CD4-positive, alpha-beta memory T cell (primary cell): ENCODE data around the gene PPM1H. TPM values are rescaled to one million over a fixed set of nuclear protein-coding genes. Genes with fewer than 3 reads are reported as not detected.
"Not testable (repeated sequence)": the region's sequence is repeated elsewhere in the genome, so short reads cannot be mapped to it uniquely, and the experiment has no call there.

Source experiments
- CTCF ChIA-PET: fragments of 350-600 bp; sonication (Branson Sonifier 250); formaldehyde crosslinking; loops from one replicate; lab custom pipeline; 2021; ENCODE audit warnings: inconsistent platforms; ENCODE audit not compliant: partially characterized antibody; lab: Charles Lee
- POLR2A ChIA-PET: fragments of 350-600 bp; sonication (Branson Sonifier 250); formaldehyde crosslinking; loops from one replicate; lab custom pipeline; 2021; ENCODE audit not compliant: partially characterized antibody; lab: Charles Lee
- DNase-seq, 5 donors: peaks; one replicate each; pipeline versions ENCODE4 v3.0.0 to v3.0.0-alpha.2; 2020 to 2022; ENCODE audit warnings: mixed read lengths in 1 of 5
- H3K27ac ChIP-seq: one replicate; pipeline ENCODE4 v1.7.0; 2013; ENCODE audit warnings: low read depth, low read length
- H3K27me3 ChIP-seq: 2 replicates; pipeline ENCODE4 v1.7.0; 2013; ENCODE audit warnings: mild to moderate bottlenecking, low read length, moderate library complexity; ENCODE audit not compliant: insufficient read depth
- H3K36me3 ChIP-seq: 2 replicates; pipeline ENCODE4 v1.7.0; 2013; ENCODE audit warnings: mild to moderate bottlenecking, low read length, moderate library complexity; ENCODE audit not compliant: insufficient read depth
- H3K4me1 ChIP-seq: 2 replicates; pipeline ENCODE4 v1.7.0; 2013; ENCODE audit warnings: mild to moderate bottlenecking, low read length, moderate library complexity; ENCODE audit not compliant: insufficient read depth
- H3K4me3 ChIP-seq, 2 donors: one replicate each; pipeline ENCODE4 v1.7.0; 2013; ENCODE audit warnings: low read length in 2 of 2, mild to moderate bottlenecking in 1 of 2
- H3K9me3 ChIP-seq, 2 donors: one replicate each; pipeline ENCODE4 v1.7.0; 2013; ENCODE audit warnings: low read length in 2 of 2, control low read depth in 1 of 2; ENCODE audit not compliant: control insufficient read depth in 1 of 2
- H3K27ac Mint-ChIP-seq, 7 donors: one replicate each; pipeline ENCODE4 v1.8.0; 2020 to 2021; ENCODE audit warnings: mixed read lengths in 7 of 7, mild to moderate bottlenecking in 6 of 7, inconsistent platforms in 3 of 7, moderate library complexity in 3 of 7
- H3K27me3 Mint-ChIP-seq, 2 donors: one replicate each; pipeline ENCODE4 v1.8.0; 2020 to 2021; ENCODE audit warnings: mixed read lengths in 2 of 2
- H3K36me3 Mint-ChIP-seq, 2 donors: one replicate each; pipeline ENCODE4 v1.8.0; 2020 to 2021; ENCODE audit warnings: mixed read lengths in 2 of 2, inconsistent platforms in 1 of 2, mild to moderate bottlenecking in 1 of 2
- H3K4me1 Mint-ChIP-seq, 4 donors: one replicate each; pipeline ENCODE4 v1.8.0; 2020 to 2021; ENCODE audit warnings: mixed read lengths in 4 of 4, mild to moderate bottlenecking in 1 of 4
- H3K4me3 Mint-ChIP-seq, 8 donors: one replicate each; pipeline ENCODE4 v1.8.0; 2020 to 2021; ENCODE audit warnings: mixed read lengths in 8 of 8, mild to moderate bottlenecking in 7 of 8, moderate library complexity in 6 of 8, inconsistent platforms in 3 of 8
- H3K9me3 Mint-ChIP-seq, 8 donors: one replicate each; pipeline ENCODE4 v1.8.0; 2020 to 2021; ENCODE audit warnings: mixed read lengths in 8 of 8, mild to moderate bottlenecking in 5 of 8, inconsistent platforms in 3 of 8, moderate library complexity in 1 of 8
- intact Hi-C: fragments of 100-400 bp; cut with micrococcal nuclease; formaldehyde crosslinking; loops from one replicate; pipeline ENCODE4 v1.15.1; 2023
- polyA plus RNA-seq, 2 donors: library from polyadenylated mRNA; unstranded; fragments of 300-500 nt; fragmentation: Illumina TruSeq; gene quantifications; one replicate each; pipeline ENCODE4 v1.2.3, GENCODE V29; 2021
- total RNA-seq, 2 experiments: library from RNA; stranded (reverse); gene quantifications; one replicate each; pipeline ENCODE4 v1.2.3, GENCODE V29; 2021

Gene PPM1H
- total and polyA plus RNA-seq, 4 experiments from 2014 or later, result 0.06 to 0.14 TPM; not detected in 2

GRCh38 chr12:62971769-62972525, 37.0 kb upstream of the PPM1H start:
- H3K4me3 ChIP-seq, result no peak overlapping the region
- no peaks in the 10 kb centered on the region for H3K4me1 ChIP-seq
- ChIA-PET POLR2A (no interaction called here), CTCF (no interaction called here)
- Mint-ChIP-seq H3K27me3 (peaks cover 2 to 4% of the 10 kb centered on the region in 2 donors), H3K9me3 (no peaks in the 10 kb centered on the region), H3K4me1 (no peaks in the 10 kb centered on the region), H3K4me3 (peak overlapping the region in 1 of 8 donors; percentile 16), H3K36me3 (no peaks in the 10 kb centered on the region), H3K27ac (no peak overlapping the region)
- intact Hi-C loops, result no loop called here
- no peak overlapping the region for H3K27ac ChIP-seq
- H3K36me3 ChIP-seq, result no peaks in the 10 kb centered on the region
- no peaks in the 10 kb centered on the region for H3K9me3 ChIP-seq
- DNase-seq, result no peak
- no peaks in the 10 kb centered on the region for H3K27me3 ChIP-seq

GRCh38 chr12:62969695-62970094, 34.7 kb upstream of the PPM1H start:
- no peak overlapping the region for H3K27ac ChIP-seq

GRCh38 chr12:62967701-62968100, 32.8 kb upstream of the PPM1H start:
- ChIA-PET CTCF (no interaction called here), POLR2A (no interaction called here)
- Histone ChIP-seq H3K9me3 (no peaks in the 10 kb centered on the region), H3K4me3 (no peak overlapping the region), H3K27ac (no peak overlapping the region), H3K36me3 (no peaks in the 10 kb centered on the region), H3K27me3 (no peaks in the 10 kb centered on the region), H3K4me1 (no peaks in the 10 kb centered on the region)
- Mint-ChIP-seq H3K9me3 (no peaks in the 10 kb centered on the region), H3K4me3 (no peak overlapping the region), H3K4me1 (no peaks in the 10 kb centered on the region), H3K27me3 (peaks cover 0 to 2% of the 10 kb centered on the region in 2 donors), H3K27ac (no peak overlapping the region), H3K36me3 (no peaks in the 10 kb centered on the region)
- DNase-seq, result no peak
- intact Hi-C loops, result no loop called here

More at GRCh38 chr12:62969695-62970094, 34.7 kb upstream of the PPM1H start:
- Histone ChIP-seq H3K27me3 (no peaks in the 10 kb centered on the region), H3K4me3 (no peak overlapping the region), H3K4me1 (no peaks in the 10 kb centered on the region), H3K9me3 (no peaks in the 10 kb centered on the region), H3K36me3 (no peaks in the 10 kb centered on the region)
- POLR2A ChIA-PET, result no interaction called here
- no peaks in the 10 kb centered on the region for H3K9me3 Mint-ChIP-seq
- H3K27ac Mint-ChIP-seq, result no peak overlapping the region
- H3K27me3 Mint-ChIP-seq, result peaks cover 2% of the 10 kb centered on the region in 2 donors
- intact Hi-C loops, result no loop called here
- no peaks in the 10 kb centered on the region for H3K36me3 Mint-ChIP-seq
- CTCF ChIA-PET, result no interaction called here
- no peak for DNase-seq
- no peaks in the 10 kb centered on the region for H3K4me1 Mint-ChIP-seq
- no peak overlapping the region for H3K4me3 Mint-ChIP-seq

- CTCF ChIA-PET, result no interaction called here
These were observed 32.1 kb upstream of the PPM1H start for GRCh38 chr12:62966990-62967506.

GRCh38 chr12:62966446-62966989, 31.6 kb upstream of the PPM1H start:
- CTCF ChIA-PET, H3K4me3 Mint-ChIP-seq, POLR2A ChIA-PET, H3K4me3 ChIP-seq, H3K4me1 ChIP-seq, H3K9me3 ChIP-seq, H3K27ac Mint-ChIP-seq, H3K27me3 Mint-ChIP-seq, H3K4me1 Mint-ChIP-seq, H3K9me3 Mint-ChIP-seq, H3K27me3 ChIP-seq, H3K36me3 Mint-ChIP-seq, H3K27ac ChIP-seq, H3K36me3 ChIP-seq, DNase-seq, intact Hi-C loops: not testable (repeated sequence)

More at GRCh38 chr12:62966990-62967506, 32.1 kb upstream of the PPM1H start:
- Mint-ChIP-seq H3K27me3 (peaks cover 0 to 2% of the 10 kb centered on the region in 2 donors), H3K9me3 (no peaks in the 10 kb centered on the region), H3K4me1 (no peaks in the 10 kb centered on the region), H3K27ac (no peak overlapping the region), H3K36me3 (no peaks in the 10 kb centered on the region), H3K4me3 (no peak overlapping the region)
- no peaks in the 10 kb centered on the region for H3K4me1 ChIP-seq
- no peaks in the 10 kb centered on the region for H3K36me3 ChIP-seq
- H3K27me3 ChIP-seq, result no peaks in the 10 kb centered on the region
- intact Hi-C loops, result no loop called here
- no peaks in the 10 kb centered on the region for H3K9me3 ChIP-seq
- POLR2A ChIA-PET, result no interaction called here
- H3K27ac ChIP-seq, result no peak overlapping the region
- DNase-seq, result no peak
- H3K4me3 ChIP-seq, result no peak overlapping the region

GRCh38 chr12:62965700-62966099, 30.8 kb upstream of the PPM1H start:
- POLR2A ChIA-PET, H3K36me3 Mint-ChIP-seq, H3K27me3 ChIP-seq, H3K4me1 ChIP-seq, H3K36me3 ChIP-seq, intact Hi-C loops, H3K4me3 ChIP-seq, H3K9me3 ChIP-seq, DNase-seq, H3K9me3 Mint-ChIP-seq, CTCF ChIA-PET, H3K4me3 Mint-ChIP-seq, H3K4me1 Mint-ChIP-seq, H3K27ac ChIP-seq, H3K27ac Mint-ChIP-seq, H3K27me3 Mint-ChIP-seq: not testable (repeated sequence)

- POLR2A ChIA-PET, result not testable (repeated sequence)
These were observed 30.3 kb upstream of the PPM1H start for GRCh38 chr12:62965242-62965641.

More at GRCh38 chr12:62965242-62965641, 30.3 kb upstream of the PPM1H start:
- H3K36me3 ChIP-seq, H3K4me3 Mint-ChIP-seq, intact Hi-C loops, H3K4me3 ChIP-seq, DNase-seq, H3K36me3 Mint-ChIP-seq, H3K27me3 ChIP-seq, CTCF ChIA-PET, H3K27ac Mint-ChIP-seq, H3K9me3 Mint-ChIP-seq, H3K4me1 ChIP-seq, H3K4me1 Mint-ChIP-seq, H3K9me3 ChIP-seq, H3K27me3 Mint-ChIP-seq, H3K27ac ChIP-seq: not testable (repeated sequence)
